GM12891 (cell line): ENCODE results near the gene DCP2.

Source experiments
- DNase-seq: peaks from one replicate; pipeline ENCODE4 v3.0.0; 2011; ENCODE audit warnings: low spot score; ENCODE audit not compliant: insufficient read length
- FAIRE-seq: peaks from 2 replicates; lab custom pipeline; 2011; peaks lifted over from hg19 to GRCh38; lab: Jason Lieb, UNC
- PAX5 ChIP-seq: IDR thresholded peaks from 2 replicates; pipeline ENCODE4 v1.6.1; 2011; ENCODE audit warnings: low read length, moderate library complexity, mild to moderate bottlenecking; ENCODE audit not compliant: insufficient read depth, severe bottlenecking
- POLR2A ChIP-seq: IDR thresholded peaks from 2 replicates; pipeline ENCODE4 v1.6.1; 2011; ENCODE audit warnings: low read depth, low read length, control low read depth
- POLR2AphosphoS5 ChIP-seq: IDR thresholded peaks from 2 replicates; pipeline ENCODE4 v1.6.1; 2011; ENCODE audit warnings: low read depth, low read length, control low read depth
- POU2F2 ChIP-seq: IDR thresholded peaks from 2 replicates; pipeline ENCODE4 v1.6.1; 2011; ENCODE audit warnings: low read depth, mild to moderate bottlenecking, control low read depth, low read length, moderate library complexity
- SPI1 ChIP-seq: IDR thresholded peaks from 2 replicates; pipeline ENCODE4 v1.6.1; 2011; ENCODE audit warnings: low read depth, low read length, control low read depth
- TAF1 ChIP-seq: IDR thresholded peaks from 2 replicates; pipeline ENCODE4 v1.6.1; 2011; ENCODE audit warnings: low read depth, low read length, control low read depth

DCP2 gene

DNA sequence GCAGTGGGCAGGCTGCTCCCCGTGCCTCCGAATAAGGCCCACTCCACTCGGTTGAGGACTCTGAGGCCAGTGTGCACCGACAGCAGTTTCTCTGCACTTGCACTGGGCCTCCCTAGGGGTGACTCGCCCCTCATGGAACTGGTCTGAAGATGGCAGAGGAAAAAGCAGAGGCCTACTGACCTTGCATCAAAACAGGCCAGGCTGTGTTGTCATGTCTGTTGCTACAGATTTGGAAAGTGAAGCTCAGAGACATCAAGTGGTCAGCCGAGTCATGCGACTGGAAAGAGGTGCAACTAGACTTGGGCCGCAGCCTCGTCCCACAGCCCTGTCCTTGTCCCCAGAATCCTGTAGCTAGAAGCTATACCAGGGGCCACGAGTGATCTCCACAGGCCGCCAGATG lies 78.3 kb downstream of the DCP2 start:
- no peak for TF ChIP-seq POLR2A
- TF ChIP-seq TAF1 = no peak
- no peak for TF ChIP-seq POLR2AphosphoS5
- no peak for TF ChIP-seq SPI1
- TF ChIP-seq PAX5 = no peak
- TF ChIP-seq POU2F2 = no peak
- no peak for DNase-seq
- FAIRE-seq = no peak

DNA sequence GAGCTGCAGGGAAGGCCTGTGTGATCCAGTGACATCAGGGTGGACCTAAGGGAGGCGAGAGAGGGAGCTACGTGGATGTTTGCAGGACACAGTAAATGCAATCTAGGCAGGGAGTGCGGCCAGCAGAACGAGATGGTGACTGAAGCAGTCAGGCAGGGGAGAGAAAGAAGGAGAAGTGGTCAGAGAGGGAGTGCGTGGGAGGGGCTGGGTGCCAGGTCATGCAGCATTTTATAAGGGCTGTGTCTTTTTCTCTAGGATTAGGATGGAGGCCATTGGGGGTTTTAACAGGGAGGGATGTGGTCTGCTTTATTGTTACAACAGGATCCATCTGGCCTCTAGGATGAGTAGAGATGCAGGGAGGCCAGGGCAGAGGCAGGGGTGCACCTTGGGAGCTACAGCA lies 80.4 kb downstream of the DCP2 start:
- DNase-seq (no peak), FAIRE-seq (no peak)
- TF ChIP-seq PAX5 (no peak), POLR2AphosphoS5 (no peak), POLR2A (no peak), POU2F2 (no peak), SPI1 (no peak), TAF1 (no peak)

DNA sequence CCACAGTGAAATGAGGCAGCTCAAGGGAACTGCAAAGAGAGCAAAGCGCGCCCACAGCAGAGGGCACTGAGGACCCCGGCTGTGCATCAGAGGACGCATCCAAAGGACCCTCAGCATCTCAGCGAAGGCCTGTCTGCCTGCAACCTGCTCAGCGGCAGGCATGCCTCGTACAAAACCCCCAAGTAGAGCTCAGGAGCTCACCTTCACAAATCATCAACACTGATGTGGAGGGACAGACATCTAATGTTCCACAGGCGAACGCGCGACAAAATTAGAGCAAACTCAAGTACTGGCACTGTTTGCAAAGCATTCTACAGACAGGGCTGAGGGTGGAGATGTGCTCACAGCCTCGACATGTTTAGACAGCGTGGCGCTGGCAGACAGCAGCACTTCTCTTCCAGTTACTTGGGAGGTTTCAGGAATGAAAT lies 81.0 kb downstream of the DCP2 start:
- DNase-seq (no peak), FAIRE-seq (no peak)
- TF ChIP-seq POLR2AphosphoS5 (no peak), POLR2A (no peak), PAX5 (no peak), TAF1 (no peak), SPI1 (no peak), POU2F2 (no peak)

DNA sequence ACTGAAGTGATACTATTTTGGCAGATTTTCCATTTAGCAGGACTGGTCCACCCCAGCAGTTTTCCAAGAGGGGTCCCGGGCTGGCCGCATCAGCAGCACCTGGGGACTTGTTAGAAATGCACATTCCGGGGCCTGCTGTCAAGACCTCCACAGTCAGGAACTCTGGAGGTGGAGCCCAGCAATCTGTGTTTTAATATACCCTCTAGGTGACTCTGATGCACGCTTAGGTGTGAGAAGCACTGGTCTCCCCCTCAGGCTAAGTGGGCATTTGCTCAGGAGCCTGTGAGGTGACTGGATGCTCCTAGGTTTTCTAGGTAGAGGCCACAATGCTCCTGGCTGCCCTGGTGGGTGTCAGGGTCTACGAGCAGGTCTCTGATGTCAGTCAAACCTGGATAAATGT lies 81.7 kb downstream of the DCP2 start:
- DNase-seq (no peak), FAIRE-seq (no peak)
- TF ChIP-seq POLR2AphosphoS5 = no peak

DNA sequence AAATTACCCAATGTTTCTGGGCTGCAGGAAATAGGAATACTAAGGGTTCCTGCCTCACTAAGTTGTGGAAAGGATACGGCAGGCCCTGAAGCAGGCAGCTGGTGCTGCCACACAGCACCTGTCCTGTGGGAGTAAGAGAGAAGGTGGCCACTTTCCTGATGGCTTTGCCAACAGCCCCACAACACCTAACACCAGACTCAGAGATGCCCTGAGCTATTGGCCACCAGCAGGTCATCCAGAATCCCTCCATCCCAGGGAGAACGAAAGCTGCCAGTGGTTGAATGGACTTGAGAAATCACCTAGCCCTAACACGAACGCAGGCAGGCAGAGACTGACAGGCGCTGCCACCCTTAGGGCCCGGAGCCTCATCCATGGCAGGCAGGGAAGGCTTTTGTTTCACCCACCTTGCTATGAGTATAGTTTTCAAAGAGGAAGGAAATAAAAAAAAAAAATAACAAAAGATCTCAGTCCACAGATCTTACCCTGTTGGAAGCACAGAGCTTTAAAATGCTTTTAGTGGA lies 82.2 kb downstream of the DCP2 start:
- DNase-seq = no peak
- FAIRE-seq = no peak
- TF ChIP-seq POU2F2 (no peak), PAX5 (no peak), TAF1 (no peak), POLR2A (no peak), SPI1 (no peak), POLR2AphosphoS5 (no peak)

DNA sequence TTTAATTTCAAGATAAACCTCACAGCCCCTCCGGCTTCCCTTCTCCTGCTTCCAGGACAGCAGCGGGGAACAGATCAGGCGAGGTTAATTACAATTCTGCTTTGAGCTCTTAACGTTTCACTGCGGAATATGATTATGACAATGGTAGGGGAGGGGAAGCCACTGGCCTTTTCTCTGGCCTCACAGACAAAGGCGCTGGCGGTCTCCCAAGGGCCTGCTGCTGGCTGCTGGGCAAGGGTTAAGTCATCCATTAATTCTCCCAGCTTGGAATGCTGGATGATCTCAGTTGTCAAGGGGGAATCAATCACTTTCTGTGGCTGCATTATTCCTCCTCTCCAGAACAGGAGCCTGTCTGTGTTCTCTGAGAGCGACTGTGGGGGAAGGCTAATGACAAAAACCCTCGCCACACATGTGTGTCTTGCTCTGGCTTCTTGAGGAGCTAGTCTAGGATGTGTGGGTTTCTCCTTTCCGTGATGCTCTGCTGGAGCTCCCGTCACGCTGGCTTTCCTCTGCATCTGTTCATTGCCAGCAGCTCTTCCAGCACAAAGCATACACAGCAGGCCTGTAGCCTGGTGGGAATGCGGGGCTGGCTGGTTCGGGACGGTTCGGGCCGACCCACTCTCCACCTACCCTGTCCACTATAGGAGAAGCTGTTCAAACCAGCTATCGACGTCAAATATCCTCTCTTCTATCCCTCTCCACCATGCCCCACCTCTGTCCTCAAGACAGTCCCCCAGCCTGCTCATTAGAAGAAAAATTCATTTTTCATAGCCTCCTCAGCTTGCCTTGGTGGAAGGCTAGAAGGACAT lies 82.8 kb downstream of the DCP2 start:
- FAIRE-seq (no peak), DNase-seq (no peak)
- no peak for TF ChIP-seq POLR2AphosphoS5
- TF ChIP-seq PAX5 = no peak
- TF ChIP-seq SPI1 = no peak
- TF ChIP-seq TAF1 = no peak
- TF ChIP-seq POU2F2 = no peak
- no peak for TF ChIP-seq POLR2A

DNA sequence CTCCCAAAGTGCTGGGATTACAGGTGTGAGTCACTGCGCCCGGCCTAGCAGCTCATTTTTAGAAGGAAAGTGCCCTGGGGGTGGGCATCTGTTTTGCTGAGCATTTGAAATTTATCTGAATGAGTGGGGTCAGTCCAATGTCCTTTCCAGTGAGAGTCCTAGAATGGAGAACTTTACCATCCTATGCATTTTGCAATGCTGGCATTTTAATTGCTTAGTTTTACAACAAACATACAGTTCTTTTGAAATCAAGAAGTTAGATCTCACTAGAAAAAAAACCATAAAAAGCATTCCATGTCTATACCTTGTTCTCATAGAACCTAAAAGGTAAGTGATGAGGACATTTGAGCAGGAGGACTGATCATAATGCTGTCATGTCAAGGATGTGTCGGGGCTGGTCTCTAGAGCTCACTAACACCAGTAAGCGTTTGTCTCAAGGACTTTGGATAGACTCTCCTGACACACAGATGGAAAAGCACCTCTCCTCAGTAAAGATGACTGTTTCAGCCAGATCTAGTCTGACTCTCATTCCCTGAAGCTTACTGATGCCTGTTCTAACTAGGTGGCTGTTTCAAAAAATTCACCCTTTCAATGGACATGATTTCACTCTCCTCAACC lies 83.9 kb downstream of the DCP2 start:
- FAIRE-seq = no peak
- TF ChIP-seq POLR2A (no peak), POLR2AphosphoS5 (no peak), POU2F2 (no peak), SPI1 (no peak), PAX5 (no peak), TAF1 (no peak)
- no peak for DNase-seq

DNA sequence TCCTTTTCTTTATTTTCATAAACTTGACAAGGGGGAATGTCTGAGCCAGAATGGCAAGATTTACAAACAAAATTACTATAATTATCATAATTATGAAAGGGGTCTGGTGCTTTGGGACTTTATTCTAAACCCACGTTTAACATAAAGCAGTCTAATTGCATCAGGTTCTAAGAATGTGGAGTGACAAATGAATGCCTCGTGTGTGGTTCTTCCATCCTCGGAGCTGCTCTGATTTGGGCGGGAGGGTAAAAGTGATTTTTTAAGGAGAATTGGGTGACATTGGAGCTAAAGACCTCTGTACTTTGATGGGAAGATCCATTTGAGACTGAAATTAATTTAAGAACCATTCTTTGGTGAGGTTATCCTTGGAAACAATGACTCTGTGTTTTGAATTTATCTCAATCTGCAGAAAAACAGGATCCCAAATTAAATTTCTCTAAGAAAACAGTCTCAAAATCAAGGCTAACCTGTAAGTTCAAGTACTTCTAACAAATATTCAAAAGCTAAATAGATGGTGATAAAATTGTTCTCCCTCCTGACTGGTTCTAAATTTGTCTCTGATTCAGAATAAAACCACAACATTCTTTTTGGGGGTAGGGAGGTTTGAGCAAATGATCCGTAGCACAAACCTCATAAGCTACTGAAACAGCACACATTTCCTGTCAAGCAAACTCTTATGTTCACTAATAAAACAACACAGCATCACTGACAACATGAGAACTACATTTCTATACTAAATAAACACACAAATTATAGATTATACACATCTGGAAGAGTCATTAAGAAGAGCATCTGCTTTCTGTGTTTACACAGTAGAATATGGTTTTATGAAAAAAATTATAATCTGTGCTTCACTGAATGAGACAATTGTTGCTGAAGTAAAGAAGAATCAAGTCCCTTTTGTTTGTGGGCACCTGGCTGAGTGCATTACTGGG lies 85.5 kb downstream of the DCP2 start:
- FAIRE-seq (no peak), DNase-seq (no peak)
- TF ChIP-seq SPI1 = no peak
- no peak for TF ChIP-seq POLR2AphosphoS5
- no peak for TF ChIP-seq POU2F2
- no peak for TF ChIP-seq PAX5
- no peak for TF ChIP-seq TAF1
- no peak for TF ChIP-seq POLR2A

DNA sequence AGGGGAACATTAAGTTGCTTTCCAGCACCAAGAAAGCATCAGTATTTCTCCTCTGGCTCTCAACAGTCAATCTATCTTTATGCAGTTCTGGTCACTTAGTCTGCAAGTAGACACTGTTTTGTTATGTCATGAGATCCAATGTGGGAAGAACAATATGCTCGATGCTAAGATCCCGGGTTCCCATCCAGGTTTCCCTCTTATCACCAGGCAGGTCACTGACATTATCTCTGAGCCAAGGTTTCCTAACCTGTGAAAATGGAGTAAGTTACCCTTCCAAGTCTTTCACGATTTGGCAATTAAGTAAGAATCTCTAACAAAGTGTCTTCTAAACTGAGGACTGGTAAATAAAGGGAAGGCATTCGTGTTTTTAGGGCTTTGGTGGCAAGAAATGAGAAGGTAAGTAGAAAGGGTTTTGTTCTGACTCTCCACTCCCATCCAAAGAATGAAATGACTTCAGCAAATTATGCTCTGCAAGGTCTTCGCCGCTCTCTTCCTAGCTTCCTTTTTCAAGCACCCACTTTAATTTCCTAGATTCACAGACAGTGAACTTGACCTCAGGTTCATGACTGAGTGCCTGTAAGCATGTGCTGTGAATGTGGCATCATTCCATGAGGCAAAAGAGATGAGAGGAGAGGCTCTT lies 86.4 kb downstream of the DCP2 start:
- DNase-seq (no peak), FAIRE-seq (no peak)
- TF ChIP-seq POLR2A (no peak), PAX5 (no peak), POU2F2 (no peak), SPI1 (no peak), POLR2AphosphoS5 (no peak), TAF1 (no peak)
